A375 (cell line): ENCODE measurements around the gene FLT3. TPM values are rescaled to one million over a fixed set of nuclear protein-coding genes. Genes with fewer than 3 reads are reported as not detected.

ENCODE experiments used
- small RNA-seq: library from RNA; depleted of rRNA; stranded (forward); fragments of <200 nt; gene quantifications from one replicate; pipeline ENCODE3, GENCODE V24; 2014
- total RNA-seq: library from RNA; depleted of rRNA; stranded (reverse); fragments of >200 nt; shearing (Covaris generic); gene quantifications from 2 replicates; pipeline ENCODE4 v1.2.3, GENCODE V29; 2014; rRNA removed

The FLT3 gene
- total RNA-seq, result 0.13 TPM in 1 of 2 replicates, not detected in the other

GRCh38 chr13:28100150-28101121, at the start of gene FLT3:
TSS of gene FLT3 (minus strand) at chr13:28100576. CDS start at chr13:28100510, 66 bp downstream.

DNA sequence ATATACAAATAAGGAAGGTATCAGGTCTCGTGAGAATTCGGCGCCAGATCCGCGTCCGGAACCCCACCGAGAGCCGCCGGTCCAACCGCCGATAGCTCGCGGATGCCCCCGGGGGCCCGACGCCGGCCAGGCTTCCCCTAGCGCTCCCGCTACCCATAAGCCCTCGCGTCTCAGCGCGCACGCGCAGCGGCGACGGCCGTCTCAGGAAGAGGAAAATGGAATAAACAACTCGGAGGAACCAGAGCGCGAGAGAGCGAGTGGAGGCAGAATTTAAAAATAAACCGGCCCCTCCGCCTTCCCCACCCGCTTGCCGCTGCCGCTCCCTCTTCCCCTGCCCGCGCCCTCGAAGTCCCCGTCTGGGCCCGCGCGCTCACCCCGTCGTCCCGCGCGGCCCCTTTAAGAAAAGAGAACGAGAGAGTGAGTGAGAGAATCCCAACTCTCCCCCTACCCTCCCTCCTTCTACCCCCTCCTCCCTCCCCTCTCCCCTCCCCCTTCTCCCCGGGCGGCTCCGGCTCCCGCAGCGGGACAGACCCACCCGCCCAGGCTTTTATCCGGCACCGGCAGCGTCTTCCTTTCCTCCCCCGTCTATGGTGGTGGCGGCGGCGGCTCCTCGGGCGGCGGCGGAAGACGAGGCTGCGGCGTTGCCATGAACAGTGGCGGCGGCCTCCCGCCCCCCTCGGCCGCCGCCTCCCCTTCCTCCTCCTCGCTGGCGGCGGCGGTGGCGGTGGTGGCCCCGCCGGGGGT, 37.8 kb upstream of the FLT3 start, which contains the start of gene PAN3:
Gene PAN3 (plus strand): TSS at position 534 of the 744 bp plus-strand sequence. CDS start 113 bp downstream, at position 647.

DNA sequence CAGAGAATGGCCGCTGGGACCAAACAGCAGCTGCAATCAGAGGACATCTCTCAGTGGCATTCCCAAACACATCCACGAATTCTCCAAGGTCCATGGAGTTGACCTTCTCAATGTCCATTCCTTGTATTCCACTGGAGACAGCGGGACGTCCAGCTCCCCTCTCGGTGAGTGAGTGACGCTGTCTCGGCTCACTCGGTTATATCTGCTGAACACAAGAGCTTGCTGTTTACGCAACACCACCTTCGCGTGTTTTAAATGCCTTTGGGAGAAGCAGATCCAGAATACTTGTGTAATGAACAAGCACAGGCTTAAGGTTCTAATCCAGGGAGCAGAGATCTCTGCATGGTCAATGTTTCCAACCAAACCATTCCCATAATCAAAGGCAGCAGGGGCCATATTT, 111.9 kb downstream of the FLT3 start, which contains the start of gene URAD:
Gene URAD (minus strand): TSS at position 174 of the 400 bp plus-strand sequence. CDS start 56 bp downstream, at position 118.

DNA sequence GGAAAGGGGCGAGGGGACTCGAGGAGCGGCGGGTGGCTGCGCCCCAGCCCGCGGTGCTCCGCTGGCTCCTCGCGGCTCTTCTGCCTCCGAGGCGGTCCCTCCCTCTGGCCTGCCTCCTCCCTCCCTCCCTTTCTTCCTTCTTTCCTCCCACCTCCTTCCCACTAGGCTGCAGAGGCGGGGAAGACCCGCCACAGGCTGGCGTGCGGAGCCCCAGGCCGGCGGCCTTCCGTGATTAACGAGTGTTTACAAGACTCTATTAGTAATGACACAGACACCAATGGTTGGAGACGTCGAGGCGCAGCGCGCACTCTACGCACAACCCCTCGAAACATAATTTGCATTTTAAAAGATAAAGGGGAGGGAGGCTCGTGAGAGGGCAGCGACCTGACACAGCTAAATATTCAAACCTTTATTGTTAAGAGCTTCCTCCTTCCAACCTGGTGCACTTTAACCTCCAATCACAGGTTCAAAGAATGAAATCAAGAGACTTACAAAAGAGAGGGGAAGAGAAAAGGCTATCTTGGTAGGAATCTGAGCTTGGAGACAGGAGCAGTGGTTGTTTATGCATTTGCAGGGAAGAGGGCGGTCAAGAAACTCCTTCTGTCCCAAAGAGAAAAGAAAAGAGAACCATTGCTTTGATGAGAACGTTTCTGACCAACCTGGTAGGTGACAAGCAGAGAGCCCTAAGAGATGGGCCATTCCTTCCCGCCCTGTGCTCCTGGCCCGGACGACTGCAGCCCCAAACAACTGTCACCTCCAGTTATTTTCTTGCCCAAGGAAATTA, 131.1 kb downstream of the FLT3 start, which contains the start of gene CDX2:
Gene CDX2 (minus strand): TSS at position 234 of the 784 bp plus-strand sequence. CDS start 309 bp downstream, outside the sequence.

Small RNA genes lying within 50 kb of the gene (small RNA-seq; reads per million reads assigned to genes)
- not detected for gene RN7SL272P

Other genes starting within 250 kb of the FLT3 start
- gene PDX1, start 180.6 kb downstream of the FLT3 start, total RNA-seq, result 0.40 and 0.45 TPM in 2 replicates
- 0.94 TPM in 1 of 2 replicates, not detected in the other for gene CDX2, start 131.3 kb downstream of the FLT3 start, total RNA-seq
- gene URAD, start 111.9 kb downstream of the FLT3 start, total RNA-seq, result not detected in 2 replicates
- gene PAN3, start 38.0 kb upstream of the FLT3 start, total RNA-seq, result 10.0 and 14.3 TPM in 2 replicates